NCI-H524 treated with DMSO at 0.1 percent for 48 hours (cell line): ENCODE measurements around the gene PLEKHA7.

Experiments
- DNase-seq: peaks from one replicate; lab custom pipeline; 2025; lab: John Stamatoyannopoulos, UW

Gene PLEKHA7

GRCh38 chr11:16738193-16738946 lies 275.8 kb downstream of the PLEKHA7 start, which contains the start of gene C11orf58:
Gene C11orf58 (plus strand): TSS chr11:16738647. CDS start chr11:16738779, 132 bp downstream.
- DNase-seq, result peak; percentile 82

DNA sequence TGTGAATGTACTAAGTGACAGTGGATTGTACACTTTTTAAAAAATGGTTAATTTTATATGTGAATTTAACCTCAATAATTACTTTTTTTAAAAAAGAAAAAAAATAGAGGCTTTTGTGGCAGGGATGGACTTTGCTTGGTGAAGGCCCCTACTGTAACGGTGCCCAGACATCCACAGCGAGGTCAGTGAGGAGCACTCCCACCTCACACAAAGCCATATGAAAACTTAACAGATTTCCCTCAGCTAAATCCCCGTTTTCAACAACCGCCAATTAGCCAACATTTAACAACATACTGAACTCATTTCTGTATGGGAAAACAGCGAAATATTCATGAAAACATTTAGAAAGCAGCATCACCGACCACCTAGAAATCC lies 276.4 kb downstream of the PLEKHA7 start:
- no peak for DNase-seq
